Ishikawa (cell line): Measurements from ENCODE around the gene PRPF8.

ENCODE experiments used
- CREB1 ChIP-seq: IDR thresholded peaks from 2 replicates; pipeline ENCODE4 v1.6.1; 2012; ENCODE audit warnings: low read depth
- EP300 ChIP-seq: IDR thresholded peaks from 2 replicates; pipeline ENCODE4 v1.6.1; 2012; ENCODE audit warnings: borderline replicate concordance
- YY1 ChIP-seq: IDR thresholded peaks from 2 replicates; pipeline ENCODE4 v1.6.1; 2012; ENCODE audit warnings: low read depth
- ZBTB7A ChIP-seq: IDR thresholded peaks from 2 replicates; pipeline ENCODE4 v1.6.1; 2012; ENCODE audit warnings: low read depth

- no peak for TF ChIP-seq CREB1
- no peak for TF ChIP-seq YY1
- TF ChIP-seq ZBTB7A = no peak
- TF ChIP-seq EP300 = no peak
Observed at GRCh38 chr17:1639549-1640180, 45.0 kb downstream of the PRPF8 start.
